Endometrial microvascular endothelial cells (primary cell): ENCODE data around the gene GDAP2. TPM values are rescaled to one million over a fixed set of nuclear protein-coding genes. Genes with fewer than 3 reads are reported as not detected.

ENCODE experiments used
- in situ Hi-C: cut with HindIII; loops from 2 replicates; pipeline ENCODE4 v1.10.0; 2017; ENCODE audit warnings: low sequenced_read_pairs, low pct_unique_long_range_greater_than_20kb; ENCODE audit errors: inconsistent ontology term
- total RNA-seq: library from RNA; depleted of rRNA; stranded (reverse); fragments of >200 nt; gene quantifications from one replicate; pipeline ENCODE4 v1.2.3, GENCODE V29; 2015; ENCODE audit errors: inconsistent ontology term

The GDAP2 gene
- total RNA-seq, 1 donor from 2014 or later = 13.3 TPM

DNA sequence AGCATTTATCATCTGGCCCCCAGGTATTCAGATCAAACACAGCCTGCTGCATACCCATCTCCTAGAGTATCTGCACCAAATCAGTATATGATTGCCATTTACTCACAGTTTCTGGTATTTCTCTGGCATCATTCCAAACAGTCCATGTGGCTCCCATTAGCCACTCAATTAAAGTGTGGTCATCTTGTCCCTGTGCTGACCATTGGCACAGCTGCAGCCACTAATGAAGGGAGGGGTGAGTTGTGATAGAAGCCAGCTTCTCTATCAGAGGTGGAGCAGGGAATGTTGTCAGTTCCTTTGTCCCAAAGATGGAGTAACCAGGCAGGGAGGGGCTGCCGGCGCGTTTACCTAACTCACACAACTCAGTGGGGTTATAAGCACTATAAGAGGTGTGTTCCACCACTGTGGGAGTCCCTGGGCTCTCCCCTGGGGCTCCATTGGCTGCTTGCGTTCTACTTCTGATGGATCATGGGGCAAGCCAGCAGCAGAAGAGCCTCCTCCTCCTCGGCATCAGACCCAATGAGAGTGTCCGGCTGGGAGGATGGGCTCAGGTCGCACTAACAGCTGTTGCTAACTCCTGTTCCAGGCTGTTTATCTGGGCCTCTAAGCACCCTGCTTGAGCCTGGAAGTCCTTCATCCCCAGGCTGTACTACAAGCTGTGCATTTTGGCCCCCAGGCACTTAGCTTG lies 108.6 kb downstream of the GDAP2 start:
- in situ Hi-C loops = no loop called here

DNA sequence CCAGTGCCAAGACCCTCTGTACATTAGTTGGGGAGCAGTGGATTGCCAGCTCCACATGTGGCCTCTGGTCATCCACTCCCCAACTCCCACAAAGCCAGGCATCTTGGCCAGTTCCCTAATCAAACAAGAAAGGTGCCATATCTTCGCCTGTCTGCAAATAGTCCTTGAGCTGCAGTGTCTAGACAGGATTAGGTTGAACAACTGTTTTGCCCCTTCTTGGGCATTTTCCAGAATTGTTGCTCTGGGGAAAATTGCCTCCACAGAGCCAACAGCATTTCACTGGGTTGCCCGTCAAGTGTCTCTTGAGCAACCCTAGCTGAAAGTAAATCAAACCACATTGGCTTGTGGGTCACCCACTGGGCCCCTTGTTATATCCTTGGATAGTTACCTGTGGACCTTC lies 109.3 kb downstream of the GDAP2 start:
- in situ Hi-C loops = no loop called here

DNA sequence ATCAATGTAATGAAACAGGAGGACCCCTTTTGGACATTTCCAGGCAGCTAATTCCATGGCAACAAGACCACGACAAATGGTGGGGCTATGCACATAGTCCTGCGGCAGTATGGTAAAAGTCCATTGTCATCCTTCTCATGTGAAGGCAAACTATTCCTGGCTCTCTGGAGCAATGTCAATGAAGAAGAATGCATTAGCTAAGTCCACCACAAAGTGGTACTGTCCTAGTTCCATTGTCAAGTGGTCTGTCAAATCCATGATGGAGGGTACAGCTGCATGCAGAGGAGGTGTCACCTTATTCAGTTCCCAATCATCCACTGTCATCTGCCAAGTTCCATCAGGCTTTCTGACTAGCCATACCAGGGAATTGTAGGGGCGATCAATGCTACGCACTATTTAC lies 110.1 kb downstream of the GDAP2 start:
- in situ Hi-C loops = no loop called here

DNA sequence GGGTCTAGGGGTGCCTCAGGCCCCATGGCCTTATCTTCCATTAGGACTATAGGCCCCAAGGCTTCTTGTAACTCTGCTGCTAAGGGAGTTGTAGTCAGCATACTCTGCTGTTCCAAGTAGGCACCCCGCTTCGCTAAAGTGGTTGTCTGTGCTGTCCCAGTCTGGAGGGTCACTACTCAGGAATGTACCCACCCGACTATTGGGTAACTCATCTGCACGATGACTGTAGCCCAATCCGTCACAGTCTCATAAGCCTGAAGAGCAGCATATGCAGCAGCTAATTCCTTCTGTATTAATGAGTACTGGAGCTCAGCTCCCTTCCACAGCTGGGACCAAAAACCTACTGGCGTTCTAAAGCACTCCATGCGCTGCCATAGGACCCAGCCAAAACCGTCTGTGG lies 111.0 kb downstream of the GDAP2 start:
- in situ Hi-C loops = no loop called here

DNA sequence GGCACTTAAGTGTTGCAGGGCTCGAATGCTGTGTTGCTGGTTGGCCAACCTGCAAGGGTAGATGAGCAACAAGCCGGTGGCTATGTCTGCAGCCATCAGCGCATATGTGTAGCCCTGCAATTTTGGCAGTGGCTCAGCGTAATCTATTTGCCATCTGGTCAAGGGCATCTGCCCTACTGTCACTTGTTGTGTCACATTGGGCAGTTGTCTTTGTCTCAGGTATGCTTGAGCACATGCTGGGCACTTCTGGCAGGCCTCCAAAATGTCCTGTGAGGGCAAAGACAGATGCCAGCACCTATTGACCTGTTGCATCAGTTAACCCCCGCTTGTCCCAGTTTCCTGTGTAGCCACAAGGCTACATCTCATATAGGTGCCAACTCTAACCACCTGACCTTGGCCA lies 111.8 kb downstream of the GDAP2 start:
- in situ Hi-C loops = no loop called here

DNA sequence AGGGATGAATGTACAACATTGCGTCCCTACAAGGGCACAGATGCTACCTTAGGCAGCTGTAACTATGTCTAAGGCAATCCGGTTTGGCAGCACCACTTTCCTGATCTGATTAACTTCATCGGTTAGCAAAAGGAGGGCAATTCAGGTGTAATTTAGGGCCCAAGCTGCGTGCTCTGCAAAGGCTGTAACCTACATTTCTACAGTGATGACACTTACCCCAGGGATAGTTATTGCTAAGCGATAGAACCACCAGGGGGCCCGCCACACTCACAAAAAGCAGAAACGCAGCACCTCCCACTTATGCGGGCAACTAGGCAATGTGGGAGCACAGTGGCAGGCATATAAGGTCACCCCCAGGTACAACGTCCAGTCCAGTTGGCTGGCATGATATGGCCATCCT lies 113.5 kb downstream of the GDAP2 start:
- in situ Hi-C loops = no loop called here

DNA sequence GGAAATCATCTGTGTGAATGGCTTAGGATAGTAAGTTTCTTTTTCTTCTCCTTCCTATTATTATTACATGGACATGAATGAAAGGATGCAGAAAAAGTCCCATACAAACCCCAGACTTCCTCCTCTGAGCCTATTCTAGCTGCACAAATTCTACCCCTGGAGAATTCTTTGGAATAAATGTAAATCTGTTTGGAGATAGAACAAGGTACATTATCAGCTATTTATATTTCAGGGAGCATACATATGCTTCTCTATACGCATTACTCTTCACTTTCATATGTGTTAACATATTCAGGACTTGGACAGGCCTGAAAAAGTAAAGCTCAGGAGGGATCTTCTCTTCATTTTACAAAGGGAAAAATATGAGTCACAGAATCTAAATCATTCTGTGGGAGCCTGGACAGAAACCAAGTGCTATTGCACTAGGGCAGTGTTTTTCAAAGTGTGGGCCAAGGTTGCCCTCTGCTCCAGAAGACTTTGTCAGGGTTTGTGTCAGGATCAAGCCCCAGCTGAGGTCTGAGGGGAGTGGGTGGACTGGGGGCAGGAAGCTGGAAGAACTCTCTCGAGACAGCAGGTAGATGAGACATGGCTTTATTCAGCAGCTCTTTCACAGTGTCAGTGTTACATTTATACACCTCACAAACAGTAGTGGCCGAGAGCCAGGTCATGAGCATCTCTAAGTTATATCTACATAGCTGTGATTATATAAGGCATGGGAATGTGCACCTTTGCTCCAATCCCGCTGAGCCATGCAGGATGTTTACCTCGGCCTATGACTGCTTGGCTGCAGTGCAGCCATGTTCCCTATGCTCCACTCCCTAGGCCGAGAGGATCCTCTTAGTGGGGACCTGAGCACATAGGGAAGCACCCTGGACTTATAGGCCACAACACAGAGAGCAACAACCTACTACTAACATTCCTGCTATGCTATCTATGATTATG lies 114.3 kb downstream of the GDAP2 start:
- in situ Hi-C loops = no loop called here

Other genes starting within 250 kb of the GDAP2 start
- gene WDR3, start 118 bp upstream of the GDAP2 start, total RNA-seq = 27.0 TPM